HEK293 (cell line): ENCODE results near the gene SF3B3.

Experiments
- GFI1B ChIP-seq: fragments of 450-650 bp; formaldehyde crosslinking; IDR thresholded peaks from 2 replicates; pipeline ENCODE4 v1.5.1; 2016; ENCODE audit warnings: missing biosample characterization, missing genetic modification characterization
- GLIS2 ChIP-seq: fragments of 450-650 bp; formaldehyde crosslinking; IDR thresholded peaks from 2 replicates; pipeline ENCODE4 v1.5.1; 2016; ENCODE audit warnings: missing biosample characterization, missing genetic modification characterization
- KLF1 ChIP-seq: fragments of 450-650 bp; formaldehyde crosslinking; IDR thresholded peaks from 2 replicates; pipeline ENCODE4 v1.5.1; 2016; ENCODE audit warnings: missing biosample characterization, missing genetic modification characterization
- KLF16 ChIP-seq: fragments of 450-650 bp; formaldehyde crosslinking; IDR thresholded peaks from 2 replicates; pipeline ENCODE4 v1.5.1; 2017; ENCODE audit warnings: missing biosample characterization, missing genetic modification characterization
- KLF7 ChIP-seq: fragments of 450-650 bp; formaldehyde crosslinking; IDR thresholded peaks from 2 replicates; pipeline ENCODE4 v1.5.1; 2016; ENCODE audit warnings: missing biosample characterization, missing genetic modification characterization, borderline replicate concordance
- MZF1 ChIP-seq: fragments of 450-650 bp; formaldehyde crosslinking; IDR thresholded peaks from 2 replicates; pipeline ENCODE4 v1.5.1; 2017; ENCODE audit warnings: missing biosample characterization, missing genetic modification characterization, borderline replicate concordance
- PRDM1 ChIP-seq: fragments of 450-650 bp; formaldehyde crosslinking; IDR thresholded peaks from 2 replicates; pipeline ENCODE4; 2016; ENCODE audit warnings: missing biosample characterization, missing genetic modification characterization
- PRDM10 ChIP-seq: fragments of 450-650 bp; formaldehyde crosslinking; IDR thresholded peaks from 2 replicates; pipeline ENCODE4 v1.5.1; 2016; ENCODE audit warnings: missing biosample characterization, missing genetic modification characterization
- SP3 ChIP-seq: fragments of 450-650 bp; formaldehyde crosslinking; IDR thresholded peaks from 2 replicates; pipeline ENCODE4 v1.5.1; 2016; ENCODE audit warnings: missing biosample characterization, missing genetic modification characterization
- ZNF114 ChIP-seq: fragments of 450-650 bp; formaldehyde crosslinking; IDR thresholded peaks from 2 replicates; pipeline ENCODE4 v1.5.0; 2017; ENCODE audit warnings: missing biosample characterization, missing genetic modification characterization
- ZNF140 ChIP-seq: fragments of 450-650 bp; formaldehyde crosslinking; IDR thresholded peaks from 2 replicates; pipeline ENCODE4 v1.5.1; 2016; ENCODE audit warnings: missing biosample characterization, missing genetic modification characterization
- ZNF16 ChIP-seq: fragments of 450-650 bp; formaldehyde crosslinking; IDR thresholded peaks from 2 replicates; pipeline ENCODE4 v1.5.1; 2016; ENCODE audit warnings: low read depth, missing biosample characterization, missing genetic modification characterization
- ZNF37A ChIP-seq: fragments of 450-650 bp; IDR thresholded peaks from 2 replicates; pipeline ENCODE4 v1.5.1; 2018; ENCODE audit warnings: missing biosample characterization, missing genetic modification characterization
- ZNF48 ChIP-seq: fragments of 450-650 bp; formaldehyde crosslinking; IDR thresholded peaks from 2 replicates; pipeline ENCODE4 v1.5.1; 2016; ENCODE audit warnings: missing biosample characterization, missing genetic modification characterization
- ZNF626 ChIP-seq: fragments of 450-650 bp; sonication (Bioruptor Pico); formaldehyde crosslinking; IDR thresholded peaks from 2 replicates; pipeline ENCODE4 v1.5.1; 2018; ENCODE audit warnings: missing biosample characterization, missing genetic modification characterization, inconsistent platforms
- ZNF645 ChIP-seq: fragments of 450-650 bp; formaldehyde crosslinking; IDR thresholded peaks from 2 replicates; pipeline ENCODE4; 2016; ENCODE audit warnings: missing biosample characterization, missing genetic modification characterization
- ZNF660 ChIP-seq: fragments of 450-650 bp; IDR thresholded peaks from 2 replicates; pipeline ENCODE4 v1.5.1; 2018; ENCODE audit warnings: missing biosample characterization, mild to moderate bottlenecking, missing genetic modification characterization
- ZSCAN30 ChIP-seq: fragments of 450-650 bp; IDR thresholded peaks from 2 replicates; pipeline ENCODE4 v1.5.1; 2018; ENCODE audit warnings: missing biosample characterization, mild to moderate bottlenecking, missing genetic modification characterization, moderate library complexity
- ZSCAN4 ChIP-seq: fragments of 450-650 bp; formaldehyde crosslinking; IDR thresholded peaks from 2 replicates; pipeline ENCODE4 v1.5.1; 2017; ENCODE audit warnings: missing biosample characterization, missing genetic modification characterization
- TF ChIP-seq, protein P1 (sequence below): fragments of 450-650 bp; IDR thresholded peaks from 2 replicates; pipeline ENCODE4 v1.5.1; 2018; ENCODE audit warnings: missing biosample characterization, missing genetic modification characterization
- TF ChIP-seq, protein P2 (sequence below): fragments of 450-650 bp; formaldehyde crosslinking; IDR thresholded peaks from 2 replicates; pipeline ENCODE4 v1.5.1; 2016; ENCODE audit warnings: missing biosample characterization, missing genetic modification characterization
- TF ChIP-seq, protein P3 (sequence below): fragments of 450-650 bp; formaldehyde crosslinking; IDR thresholded peaks from 2 replicates; pipeline ENCODE4 v1.5.1; 2016; ENCODE audit warnings: missing biosample characterization, missing genetic modification characterization
- TF ChIP-seq, protein P4 (sequence below): fragments of 450-650 bp; formaldehyde crosslinking; IDR thresholded peaks from 2 replicates; pipeline ENCODE4 v1.5.1; 2016; ENCODE audit warnings: missing biosample characterization, missing genetic modification characterization

Gene SF3B3

GRCh38 chr16:70523743-70524398 lies at the start of gene SF3B3 (continued):
- TF ChIP-seq PRDM10 (tag by site-specific recombination), result no peak
- TF ChIP-seq MZF1 (tag by site-specific recombination), result no peak
- no peak for TF ChIP-seq ZNF16 (tag by site-specific recombination)
- TF ChIP-seq, protein P1, sequence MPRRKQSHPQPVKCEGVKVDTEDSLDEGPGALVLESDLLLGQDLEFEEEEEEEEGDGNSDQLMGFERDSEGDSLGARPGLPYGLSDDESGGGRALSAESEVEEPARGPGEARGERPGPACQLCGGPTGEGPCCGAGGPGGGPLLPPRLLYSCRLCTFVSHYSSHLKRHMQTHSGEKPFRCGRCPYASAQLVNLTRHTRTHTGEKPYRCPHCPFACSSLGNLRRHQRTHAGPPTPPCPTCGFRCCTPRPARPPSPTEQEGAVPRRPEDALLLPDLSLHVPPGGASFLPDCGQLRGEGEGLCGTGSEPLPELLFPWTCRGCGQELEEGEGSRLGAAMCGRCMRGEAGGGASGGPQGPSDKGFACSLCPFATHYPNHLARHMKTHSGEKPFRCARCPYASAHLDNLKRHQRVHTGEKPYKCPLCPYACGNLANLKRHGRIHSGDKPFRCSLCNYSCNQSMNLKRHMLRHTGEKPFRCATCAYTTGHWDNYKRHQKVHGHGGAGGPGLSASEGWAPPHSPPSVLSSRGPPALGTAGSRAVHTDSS, result 0 out of 2 replicates have a peak, but pooled peaks have one; percentile 17
- no peak for TF ChIP-seq KLF7
- TF ChIP-seq ZNF114 (tag by site-specific recombination), result no peak
- TF ChIP-seq ZNF626, result no peak
- TF ChIP-seq KLF1, result peak; percentile 12; the same call in 1 of the 2 replicates
- no peak for TF ChIP-seq ZNF645 (tag by site-specific recombination)
- TF ChIP-seq ZNF37A, result no peak
- no peak for TF ChIP-seq GLIS2 (tag by site-specific recombination)
- TF ChIP-seq, protein P2, sequence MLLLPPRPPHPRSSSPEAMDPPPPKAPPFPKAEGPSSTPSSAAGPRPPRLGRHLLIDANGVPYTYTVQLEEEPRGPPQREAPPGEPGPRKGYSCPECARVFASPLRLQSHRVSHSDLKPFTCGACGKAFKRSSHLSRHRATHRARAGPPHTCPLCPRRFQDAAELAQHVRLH (tag by site-specific recombination), result no peak; the same call in 1 of the 2 replicates
- TF ChIP-seq ZSCAN4 (tag by site-specific recombination), result no peak
- TF ChIP-seq KLF16 (tag by site-specific recombination), result 0 out of 2 replicates have a peak, but pooled peaks have one; percentile 15
- TF ChIP-seq, protein P3, sequence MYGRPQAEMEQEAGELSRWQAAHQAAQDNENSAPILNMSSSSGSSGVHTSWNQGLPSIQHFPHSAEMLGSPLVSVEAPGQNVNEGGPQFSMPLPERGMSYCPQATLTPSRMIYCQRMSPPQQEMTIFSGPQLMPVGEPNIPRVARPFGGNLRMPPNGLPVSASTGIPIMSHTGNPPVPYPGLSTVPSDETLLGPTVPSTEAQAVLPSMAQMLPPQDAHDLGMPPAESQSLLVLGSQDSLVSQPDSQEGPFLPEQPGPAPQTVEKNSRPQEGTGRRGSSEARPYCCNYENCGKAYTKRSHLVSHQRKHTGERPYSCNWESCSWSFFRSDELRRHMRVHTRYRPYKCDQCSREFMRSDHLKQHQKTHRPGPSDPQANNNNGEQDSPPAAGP (tag by site-specific recombination), result no peak
- no peak; the same call in 1 of the 2 replicates for TF ChIP-seq SP3 (tag by site-specific recombination)
- no peak for TF ChIP-seq ZNF48 (tag by site-specific recombination)
- TF ChIP-seq ZNF660 (tag by site-specific recombination), result peak; percentile 54
- no peak; the same call in 1 of the 2 replicates for TF ChIP-seq GFI1B (tag by site-specific recombination)
- no peak for TF ChIP-seq ZSCAN30 (tag by site-specific recombination)
- no peak for TF ChIP-seq ZNF140 (tag by site-specific recombination)
- no peak for TF ChIP-seq PRDM1 (tag by site-specific recombination)
- TF ChIP-seq, protein P4, sequence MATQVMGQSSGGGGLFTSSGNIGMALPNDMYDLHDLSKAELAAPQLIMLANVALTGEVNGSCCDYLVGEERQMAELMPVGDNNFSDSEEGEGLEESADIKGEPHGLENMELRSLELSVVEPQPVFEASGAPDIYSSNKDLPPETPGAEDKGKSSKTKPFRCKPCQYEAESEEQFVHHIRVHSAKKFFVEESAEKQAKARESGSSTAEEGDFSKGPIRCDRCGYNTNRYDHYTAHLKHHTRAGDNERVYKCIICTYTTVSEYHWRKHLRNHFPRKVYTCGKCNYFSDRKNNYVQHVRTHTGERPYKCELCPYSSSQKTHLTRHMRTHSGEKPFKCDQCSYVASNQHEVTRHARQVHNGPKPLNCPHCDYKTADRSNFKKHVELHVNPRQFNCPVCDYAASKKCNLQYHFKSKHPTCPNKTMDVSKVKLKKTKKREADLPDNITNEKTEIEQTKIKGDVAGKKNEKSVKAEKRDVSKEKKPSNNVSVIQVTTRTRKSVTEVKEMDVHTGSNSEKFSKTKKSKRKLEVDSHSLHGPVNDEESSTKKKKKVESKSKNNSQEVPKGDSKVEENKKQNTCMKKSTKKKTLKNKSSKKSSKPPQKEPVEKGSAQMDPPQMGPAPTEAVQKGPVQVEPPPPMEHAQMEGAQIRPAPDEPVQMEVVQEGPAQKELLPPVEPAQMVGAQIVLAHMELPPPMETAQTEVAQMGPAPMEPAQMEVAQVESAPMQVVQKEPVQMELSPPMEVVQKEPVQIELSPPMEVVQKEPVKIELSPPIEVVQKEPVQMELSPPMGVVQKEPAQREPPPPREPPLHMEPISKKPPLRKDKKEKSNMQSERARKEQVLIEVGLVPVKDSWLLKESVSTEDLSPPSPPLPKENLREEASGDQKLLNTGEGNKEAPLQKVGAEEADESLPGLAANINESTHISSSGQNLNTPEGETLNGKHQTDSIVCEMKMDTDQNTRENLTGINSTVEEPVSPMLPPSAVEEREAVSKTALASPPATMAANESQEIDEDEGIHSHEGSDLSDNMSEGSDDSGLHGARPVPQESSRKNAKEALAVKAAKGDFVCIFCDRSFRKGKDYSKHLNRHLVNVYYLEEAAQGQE, result no peak; the same call in 1 of the 2 replicates
